ENCODE data around the gene PPARGC1A.

The PPARGC1A gene

DNA sequence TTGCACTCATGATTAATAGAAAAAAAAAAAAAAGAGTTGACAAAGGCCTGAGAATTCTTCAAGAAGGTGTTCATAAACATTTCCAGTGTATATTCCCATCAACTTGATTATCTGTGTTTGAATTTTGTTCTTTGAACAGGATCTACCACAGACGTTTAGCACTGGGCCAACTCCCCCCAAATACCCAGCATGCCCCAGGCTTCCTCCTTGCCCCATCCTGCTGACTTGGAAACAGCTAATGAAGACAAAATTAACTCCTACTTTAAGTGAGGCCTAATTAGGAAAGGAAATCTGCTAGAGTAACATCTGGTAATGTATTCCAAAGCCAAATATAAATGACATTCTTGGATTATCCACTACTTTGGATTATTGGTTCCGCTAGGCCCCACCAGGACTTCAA is 52.5 kb downstream of the PPARGC1A start:
- no peak for DNase-seq

DNA sequence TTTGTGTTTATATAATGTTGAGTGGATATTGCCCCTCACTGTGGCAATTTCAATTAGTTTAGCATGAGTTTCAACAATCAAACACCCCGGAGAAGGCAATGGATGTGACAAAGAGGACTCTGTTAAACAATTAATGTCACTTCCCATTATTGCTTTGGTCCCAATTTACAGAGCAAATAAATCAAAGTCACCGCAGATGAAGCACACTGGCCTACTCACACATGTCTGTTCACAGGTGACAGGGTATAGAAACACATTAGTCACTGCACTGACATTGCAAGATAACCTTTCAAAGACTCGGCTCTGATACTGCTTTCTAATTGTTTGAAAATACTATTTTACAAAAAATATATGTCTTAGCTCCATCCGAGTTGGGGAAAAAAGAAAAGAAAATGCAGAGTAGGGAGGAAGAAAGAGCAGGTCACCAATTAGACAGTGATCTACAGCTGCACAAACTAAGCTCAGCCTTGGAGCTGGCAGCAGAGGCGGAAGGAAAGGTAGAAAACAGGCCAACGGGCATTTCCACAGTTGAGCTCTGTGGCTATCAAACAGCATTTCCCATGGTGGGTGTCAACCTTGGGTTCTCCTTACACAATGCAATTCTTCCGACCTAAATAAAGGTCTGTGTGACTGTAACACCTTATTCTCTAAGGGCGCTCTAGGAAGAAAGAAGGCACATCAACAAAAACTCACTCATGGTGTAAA is 53.9 kb downstream of the PPARGC1A start:
- no peak for DNase-seq

DNA sequence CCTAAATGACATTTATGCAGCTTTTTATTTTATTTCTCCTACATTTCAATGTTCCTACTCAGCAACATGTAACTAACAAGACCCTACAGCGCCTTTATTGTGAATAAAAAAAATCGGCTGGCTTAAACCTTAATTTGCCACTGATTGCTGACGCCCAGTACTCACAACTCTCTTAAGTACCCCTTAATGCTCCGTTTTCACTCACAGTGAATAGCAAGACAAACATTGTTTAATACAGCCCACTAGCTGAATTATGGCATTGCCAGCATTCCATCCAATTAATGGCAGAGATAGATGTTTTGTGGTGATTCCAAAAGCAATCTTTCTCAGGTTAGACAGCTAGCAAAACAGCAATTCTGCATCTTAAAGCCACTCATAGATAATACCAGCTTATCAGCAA is 61.1 kb downstream of the PPARGC1A start:
- DNase-seq, result no peak

DNA sequence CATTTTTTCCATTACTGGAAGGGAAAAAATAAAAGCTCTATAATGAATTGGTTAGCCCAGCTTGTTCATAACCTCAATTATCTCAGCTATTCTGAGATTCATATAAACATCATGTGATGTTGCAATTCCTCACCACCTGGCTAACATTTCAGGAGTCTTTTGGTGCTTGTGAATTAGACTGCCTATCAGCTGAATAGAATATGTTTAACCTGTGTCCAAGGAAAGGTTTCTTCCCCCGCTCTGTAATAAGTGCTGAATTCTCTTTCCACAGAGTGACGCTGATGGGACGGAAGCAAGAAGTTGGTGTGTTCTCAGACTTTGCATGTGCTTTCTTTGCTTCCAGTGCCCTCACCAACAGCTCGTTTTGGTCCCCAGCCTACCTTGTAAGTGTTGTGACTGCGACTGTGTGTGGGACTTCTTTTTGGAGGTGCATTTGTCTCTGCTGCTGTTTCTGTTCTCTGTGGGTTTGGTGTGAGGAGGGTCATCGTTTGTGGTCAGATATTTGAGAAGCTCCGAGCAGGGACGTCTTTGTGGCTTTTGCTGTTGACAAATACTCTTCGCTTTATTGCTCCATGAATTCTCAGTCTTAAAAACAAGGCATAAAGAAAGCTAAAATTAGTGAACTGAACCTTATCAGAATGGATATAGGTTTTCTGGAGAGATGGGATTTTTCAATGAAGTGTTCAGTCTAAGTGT is 61.7 kb downstream of the PPARGC1A start:
- no peak for DNase-seq

DNA sequence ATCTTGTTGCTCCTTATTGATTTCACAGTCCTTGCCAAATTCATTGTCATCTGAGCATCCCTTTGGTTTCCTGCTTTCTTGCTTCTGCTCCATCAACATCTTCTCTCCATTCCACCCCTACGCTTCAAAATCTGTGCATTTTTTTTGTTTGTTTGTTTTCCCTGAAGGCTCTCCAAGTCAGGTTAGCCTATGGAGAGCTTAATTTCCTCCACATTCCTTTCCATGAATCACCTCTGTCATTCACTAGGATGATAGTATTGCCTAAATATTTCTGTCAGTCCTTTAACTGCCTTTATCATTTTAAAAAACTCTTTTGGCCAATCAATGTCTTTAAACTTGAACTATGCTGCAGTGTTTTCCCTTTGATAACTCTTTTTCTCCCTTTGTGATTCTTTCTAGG is 67.7 kb downstream of the PPARGC1A start:
- no peak for DNase-seq

DNA sequence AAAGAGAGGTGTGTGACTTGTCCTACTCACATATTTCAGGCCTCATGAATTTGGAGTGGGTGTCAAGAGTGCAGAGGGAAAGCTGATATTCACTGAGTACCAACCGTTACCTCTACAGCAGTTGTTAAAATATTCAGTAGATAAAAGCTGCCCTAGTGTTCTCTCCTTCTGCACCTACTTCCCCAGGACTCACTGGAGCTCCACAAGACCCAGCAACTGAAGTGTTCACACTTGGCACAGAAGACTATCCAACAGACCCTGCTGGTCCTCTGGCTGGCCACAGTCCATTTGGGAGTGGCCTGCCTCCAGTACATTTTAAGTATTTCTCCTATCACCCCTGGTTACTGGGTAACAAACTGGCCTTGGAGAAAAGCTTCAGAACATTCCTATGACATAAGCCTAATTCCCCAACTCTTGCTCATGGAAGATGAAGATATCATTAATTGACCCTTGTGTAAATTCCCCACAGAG is 70.8 kb downstream of the PPARGC1A start:
- no peak for DNase-seq

DNA sequence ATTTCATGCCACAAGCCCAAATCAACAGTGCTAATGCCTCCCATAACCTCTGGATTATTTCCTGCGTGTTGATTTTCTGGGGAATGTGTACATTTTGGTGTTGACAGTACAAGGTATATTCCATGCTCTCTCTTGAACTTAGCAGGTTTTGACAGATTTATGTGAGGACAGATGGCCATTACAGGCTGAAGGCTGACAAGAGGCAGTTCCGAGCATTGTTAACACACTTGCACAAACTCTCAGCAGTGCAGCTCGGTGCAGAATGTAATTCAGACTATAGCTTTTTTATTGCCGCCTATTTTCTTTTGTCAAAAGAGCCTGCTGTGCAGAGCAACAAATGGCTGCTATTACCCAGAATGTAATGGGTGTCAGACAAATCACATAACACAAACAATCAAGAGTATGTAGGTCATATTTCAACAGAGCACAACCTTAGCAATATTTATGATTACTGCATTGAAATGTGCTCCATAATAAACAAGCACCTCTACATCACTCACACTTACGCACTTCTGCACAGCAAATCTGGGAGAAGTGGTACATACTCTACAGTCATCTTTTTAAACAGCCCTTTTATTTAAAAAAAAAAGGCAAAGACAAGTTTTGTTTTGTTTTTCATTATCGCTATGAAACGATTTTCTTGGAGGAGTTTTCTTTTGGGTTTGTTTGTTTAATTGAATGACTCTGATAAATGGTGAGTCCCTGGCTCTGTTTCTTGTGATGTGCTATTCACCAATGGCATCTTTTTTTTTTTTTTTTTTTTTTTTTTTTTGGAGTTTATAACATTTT is 71.6 kb downstream of the PPARGC1A start:
- DNase-seq, result no peak

DNA sequence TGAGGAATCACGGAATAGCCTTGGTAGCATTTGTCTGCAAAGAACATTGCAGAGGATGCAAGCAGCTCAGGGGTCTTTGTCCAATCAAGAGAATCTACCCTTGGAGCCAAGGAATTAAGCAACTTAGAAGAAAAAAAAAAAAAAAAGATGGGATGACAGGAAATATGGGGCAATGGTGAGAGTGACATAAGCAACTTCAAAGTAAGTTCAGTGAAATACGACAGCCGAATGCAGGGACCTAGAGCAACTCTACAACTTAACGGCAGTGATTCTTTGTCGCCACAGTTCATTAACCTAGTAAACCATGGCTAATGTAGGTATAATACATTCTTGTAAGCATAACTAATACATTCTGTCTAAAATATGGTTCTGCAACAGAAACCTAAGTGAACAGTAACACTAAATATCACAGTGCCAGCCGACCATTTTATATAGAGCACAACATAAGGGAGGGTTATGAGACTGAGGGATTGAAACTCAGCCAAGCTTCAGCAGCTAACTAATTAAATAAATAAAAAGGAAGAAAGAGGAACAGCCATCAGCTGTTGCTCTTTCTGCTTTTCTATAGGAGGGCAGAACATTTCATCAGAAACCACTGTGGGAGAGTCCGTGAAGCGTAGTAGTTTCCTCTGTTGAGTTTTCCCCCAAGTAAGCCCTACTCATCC is 74.7 kb downstream of the PPARGC1A start:
- no peak for DNase-seq

DNA sequence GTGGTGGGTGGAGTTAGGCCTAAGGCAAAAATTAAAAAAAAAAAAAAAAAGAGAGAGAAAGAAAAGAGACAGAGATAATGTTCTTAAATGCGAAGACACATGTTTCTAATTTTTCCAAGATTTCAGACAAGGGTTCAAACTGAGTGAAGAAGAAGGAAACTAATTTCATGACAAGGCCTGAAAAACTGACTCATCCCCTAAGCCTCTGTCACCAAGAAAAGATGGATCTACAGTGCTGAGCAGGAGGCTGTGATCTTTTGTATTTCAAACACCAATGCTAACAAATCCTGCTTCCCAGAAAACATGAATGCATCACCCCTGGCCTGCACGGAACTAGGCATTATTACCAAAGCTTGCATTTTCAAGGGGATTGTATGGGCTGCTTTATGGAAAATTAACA is 75.3 kb downstream of the PPARGC1A start:
- no peak for DNase-seq

DNA sequence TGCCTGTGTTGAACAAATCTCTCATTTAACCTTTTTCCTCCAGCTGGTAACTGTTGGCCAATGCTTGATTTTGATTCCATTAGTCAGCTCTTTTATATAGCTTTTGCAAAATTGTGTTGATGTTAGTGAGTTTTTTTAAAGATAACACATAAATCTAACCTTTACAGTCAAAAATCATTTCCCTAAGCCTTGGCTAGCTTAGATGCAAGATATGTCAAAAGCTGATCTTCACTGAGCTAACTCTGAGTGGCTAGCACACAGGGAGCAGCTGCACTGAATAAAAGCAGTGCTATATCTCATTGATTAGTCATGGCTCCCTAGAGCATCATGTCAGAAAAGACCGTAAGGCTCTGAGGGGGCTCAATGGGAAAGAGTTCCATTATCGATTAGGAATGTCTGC is 78.7 kb downstream of the PPARGC1A start:
- DNase-seq, result no peak

DNA sequence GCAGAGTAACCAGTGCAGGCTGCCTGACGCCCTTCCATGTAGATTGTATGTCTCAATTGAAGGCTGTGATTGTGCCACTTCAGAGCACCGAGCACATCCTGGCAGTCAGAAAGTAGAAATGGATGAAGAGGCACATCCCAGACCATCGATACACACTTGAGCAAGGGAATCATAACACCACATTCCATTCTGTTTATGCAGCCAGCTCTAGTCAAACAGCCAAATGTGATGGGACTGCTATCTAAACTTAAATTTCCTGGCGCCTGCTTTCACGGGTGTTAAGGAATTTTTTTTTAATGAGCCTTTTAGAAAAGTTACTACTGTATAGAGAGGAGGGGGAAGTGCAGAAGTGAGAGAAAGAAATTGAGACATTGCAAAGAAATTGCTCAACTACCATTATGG is 84.4 kb downstream of the PPARGC1A start:
- DNase-seq, result no peak

DNA sequence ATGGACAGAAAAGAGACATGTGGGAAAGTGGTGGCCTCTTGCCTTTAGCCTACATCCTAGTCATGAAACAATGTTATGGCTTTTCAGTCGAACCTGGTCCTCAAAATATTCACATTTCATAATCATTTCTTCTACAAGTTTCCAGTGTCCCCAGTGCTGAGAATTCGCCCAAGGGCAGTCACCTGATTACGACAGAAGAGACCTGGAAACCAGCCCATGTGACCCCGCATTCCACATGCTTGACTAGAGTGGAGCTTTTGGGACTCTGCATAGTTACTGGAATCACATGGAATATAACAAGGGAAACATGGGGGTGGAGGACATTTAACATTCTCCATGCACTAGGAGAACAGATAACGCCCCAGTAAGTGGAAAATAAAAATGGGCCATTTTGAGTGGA is 100.1 kb downstream of the PPARGC1A start:
- DNase-seq, result no peak

DNA sequence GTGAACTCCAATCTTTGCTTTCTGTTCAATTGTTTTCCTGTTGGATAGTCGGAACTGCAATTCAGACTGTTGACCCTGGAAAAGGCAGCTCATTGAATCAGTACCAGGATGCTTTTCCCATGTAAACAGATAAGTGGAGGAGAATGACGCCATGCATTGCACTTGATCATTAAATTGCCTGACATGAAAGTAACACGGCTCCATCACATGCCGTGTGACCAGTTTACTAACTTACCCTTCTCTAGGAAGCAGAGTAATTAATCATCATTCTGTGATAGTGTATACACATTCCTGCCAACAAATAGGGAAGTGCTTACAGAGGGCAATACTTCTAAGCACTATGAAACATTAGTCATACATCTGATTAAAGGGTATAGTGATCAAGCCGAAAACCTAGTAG is 101.4 kb downstream of the PPARGC1A start:
- no peak for DNase-seq

DNA sequence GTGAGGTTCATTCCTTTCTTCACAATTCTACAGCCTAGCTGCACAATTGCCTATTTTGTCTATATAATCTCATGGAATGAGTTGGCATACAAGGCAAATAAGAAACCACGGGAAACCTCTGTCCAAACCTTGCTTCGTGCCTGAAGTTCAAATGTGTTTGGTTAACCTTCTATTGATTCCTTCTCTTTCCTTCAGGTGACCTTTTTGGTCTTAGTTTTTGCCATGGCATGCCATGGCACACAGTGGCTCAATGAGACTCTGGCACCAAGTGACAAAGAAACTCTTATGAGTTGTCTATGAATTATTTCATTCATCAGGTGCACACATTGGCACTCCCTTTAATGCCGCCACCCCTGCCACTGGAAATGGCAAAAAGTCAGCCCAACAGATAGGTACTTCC is 101.8 kb downstream of the PPARGC1A start:
- no peak for DNase-seq

DNA sequence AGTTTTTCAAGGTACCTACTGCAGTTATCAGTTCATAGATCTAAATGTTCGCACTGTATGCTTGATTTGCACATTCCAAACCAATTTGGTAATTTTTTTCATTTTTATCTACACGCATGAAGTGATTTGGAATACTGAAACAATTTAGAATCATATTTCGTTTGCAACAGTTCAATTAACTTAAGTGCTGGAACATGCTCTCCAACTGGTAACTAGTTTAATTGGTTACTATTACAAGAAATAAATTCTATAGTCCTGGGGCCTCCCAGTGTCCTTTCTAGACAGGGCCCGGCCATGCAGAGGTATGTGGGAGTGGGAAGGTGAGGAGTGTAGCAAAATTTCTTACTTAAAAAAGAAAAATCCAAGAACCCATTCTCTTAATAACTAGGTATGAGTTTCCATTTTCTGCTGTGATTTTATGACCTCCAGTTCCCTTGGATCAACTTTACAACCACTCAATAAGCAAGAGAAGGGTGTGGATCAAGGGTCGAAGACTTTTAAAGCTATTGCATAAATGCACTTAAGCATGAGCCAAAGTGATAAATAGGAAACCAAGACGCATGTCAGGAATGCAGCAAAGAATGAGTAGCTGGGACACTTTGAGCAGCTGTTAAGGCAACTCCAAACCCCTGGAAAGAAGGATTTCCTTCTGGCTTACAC is 106.9 kb downstream of the PPARGC1A start:
- DNase-seq, result no peak

DNA sequence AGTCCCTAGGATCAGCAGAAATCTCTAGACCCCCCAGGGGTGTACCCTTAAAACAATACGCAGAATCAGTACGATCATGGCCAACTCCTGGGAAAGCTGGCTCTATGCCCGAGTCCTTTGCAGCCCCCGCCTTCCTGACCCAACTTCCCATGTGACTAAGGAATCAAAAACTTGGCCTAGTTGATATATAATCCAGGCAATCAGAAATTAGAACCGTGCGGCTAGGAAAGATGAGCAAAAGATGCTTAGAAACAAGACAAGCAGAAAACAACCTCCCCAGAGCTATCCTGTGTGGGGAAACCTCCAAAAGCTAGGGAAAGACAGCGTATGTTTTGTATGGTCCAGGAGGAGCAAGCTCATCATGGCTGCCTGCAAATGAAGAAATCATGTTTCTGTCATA is 110.0 kb downstream of the PPARGC1A start:
- no peak for DNase-seq

DNA sequence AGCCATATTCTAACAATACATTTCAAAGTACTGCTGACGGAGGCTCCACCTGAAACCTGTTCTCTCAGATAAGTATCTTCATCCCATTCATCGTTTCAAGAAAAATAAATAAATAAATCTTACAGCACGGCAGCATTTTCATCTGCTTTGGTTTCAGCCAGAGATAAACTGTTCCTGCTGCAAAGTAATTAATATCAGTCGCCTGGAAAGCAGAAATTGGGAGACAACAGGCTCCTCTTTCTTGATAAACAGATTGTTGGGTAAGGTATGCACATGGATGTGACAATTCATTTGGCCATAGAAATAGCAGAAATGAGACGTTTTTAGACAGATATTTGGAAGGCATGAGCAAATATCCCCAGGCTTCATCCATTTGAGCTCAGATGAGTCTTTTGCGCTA is 110.4 kb downstream of the PPARGC1A start:
- no peak for DNase-seq

DNA sequence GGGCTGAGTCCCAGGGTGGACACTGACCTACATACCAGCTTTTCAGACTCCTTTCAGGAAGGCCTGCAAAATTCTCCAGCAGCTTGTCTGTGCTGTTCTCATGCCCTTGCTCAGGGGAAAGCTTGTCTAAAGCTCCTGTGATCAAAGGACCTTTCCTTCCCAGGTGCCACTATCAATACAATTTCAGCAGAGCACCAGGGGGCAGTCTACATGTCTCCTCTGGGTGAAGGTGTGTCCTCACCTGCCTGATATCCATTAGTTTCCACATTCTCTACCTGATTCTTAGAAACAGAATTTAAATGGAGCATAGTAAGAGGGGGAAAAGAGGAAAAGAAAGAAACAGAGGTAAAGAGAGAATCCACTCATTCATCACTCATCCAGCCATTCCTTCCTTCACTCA is 114.2 kb downstream of the PPARGC1A start:
- DNase-seq, result no peak

DNA sequence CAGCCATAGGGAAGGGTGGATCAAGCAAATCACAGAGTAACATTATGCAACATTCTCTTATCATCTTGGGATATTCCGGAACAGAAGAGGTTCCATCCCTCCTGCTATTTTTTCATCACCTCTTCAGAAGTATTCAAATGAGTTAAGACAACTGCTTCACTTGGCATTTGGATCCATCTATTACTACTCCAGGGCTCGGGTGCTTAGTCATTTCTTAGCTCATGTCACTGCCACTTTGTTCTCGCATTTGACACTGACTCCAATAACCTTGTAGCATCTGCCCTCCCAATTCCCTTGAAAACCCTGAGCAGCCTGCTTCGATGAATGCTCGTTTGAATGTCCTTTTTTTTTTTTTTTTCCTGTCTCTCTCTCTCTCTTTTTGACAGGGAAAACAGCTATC is 114.9 kb downstream of the PPARGC1A start:
- no peak for DNase-seq

DNA sequence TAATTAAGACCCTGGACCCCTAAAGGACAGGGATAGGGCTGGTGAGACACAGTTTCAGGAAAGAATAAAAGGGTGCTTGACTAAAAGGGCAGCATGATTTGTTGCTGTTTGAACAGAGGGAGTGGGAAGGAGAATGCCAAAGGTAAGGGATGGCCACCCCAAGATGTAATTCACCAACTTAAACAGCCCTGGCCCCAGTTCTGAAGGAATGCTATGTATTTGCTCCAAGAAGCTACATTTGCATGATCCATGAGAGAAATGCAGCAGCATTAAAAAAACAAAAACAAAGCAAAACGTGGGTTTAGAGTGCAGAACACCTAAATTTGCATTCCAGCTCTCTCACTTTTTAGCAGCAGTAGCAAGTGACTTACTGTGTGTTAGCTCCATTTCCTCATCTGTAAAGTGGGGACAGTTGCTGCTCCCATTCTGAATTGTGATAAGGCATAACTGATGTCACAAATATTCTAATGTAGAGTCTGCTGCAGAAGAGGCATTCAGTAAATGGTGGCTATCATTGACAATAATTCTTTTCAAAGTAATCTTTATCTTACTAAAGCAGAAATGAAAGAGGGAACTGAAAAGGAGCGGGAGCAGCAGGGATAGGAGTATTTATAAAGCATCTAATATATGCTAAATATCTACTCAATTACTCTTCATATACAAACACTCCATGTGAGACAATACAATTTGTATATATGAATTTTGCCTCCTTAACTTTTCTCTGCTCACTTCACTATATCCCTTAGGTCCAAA is 115.8 kb downstream of the PPARGC1A start:
- DNase-seq, result no peak

DNA sequence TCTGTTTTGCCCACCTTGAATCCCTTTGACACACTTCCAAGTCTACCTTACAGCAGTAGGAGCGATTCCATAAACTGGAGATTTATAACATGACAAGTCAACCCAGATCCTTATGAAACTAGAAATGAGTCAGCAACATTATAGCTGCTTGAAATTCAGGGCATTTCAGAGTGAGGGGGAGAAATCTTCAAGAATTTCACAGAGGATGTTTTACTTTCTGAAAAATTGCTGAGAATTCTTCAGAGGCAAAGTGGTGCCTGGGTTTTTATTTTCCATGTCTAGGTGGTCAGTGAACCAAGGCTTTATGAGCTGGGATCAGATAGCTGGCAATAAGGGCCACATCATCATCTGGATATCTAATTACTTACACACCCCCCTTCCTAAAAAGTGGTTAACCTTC is 119.8 kb downstream of the PPARGC1A start:
- no peak for DNase-seq

DNA sequence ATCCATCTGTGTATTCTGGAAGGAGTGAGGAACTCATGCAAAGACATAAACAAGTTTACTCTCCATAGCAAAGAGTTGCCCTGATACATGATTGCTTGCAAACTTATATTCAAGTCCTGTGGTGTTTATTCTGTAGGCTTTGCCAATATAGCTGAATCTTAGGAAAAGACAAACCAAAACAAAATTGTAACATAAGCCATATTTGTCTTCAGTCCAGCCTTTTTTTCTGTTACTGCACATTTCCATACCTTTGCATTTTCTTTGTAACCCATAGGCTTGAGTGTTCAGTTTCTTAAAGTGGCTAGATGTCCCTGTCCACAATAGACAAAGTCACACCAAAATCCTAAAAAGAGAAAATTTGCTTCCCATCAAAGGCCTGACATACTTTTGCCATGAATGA is 120.4 kb downstream of the PPARGC1A start:
- DNase-seq, result no peak

Measured in activated CD4-positive, alpha-beta T cell treated with anti-CD3 and anti-CD28 coated beads, Interleukin-10, Interleukin-2, amounts not matched to agents 100 ng/mL and 50 ng/mL, durations not matched to agents 16 hours and 8 hours (primary cell).